GM23338 (cell line): ENCODE results near the gene CAPS. TPM values are rescaled to one million over a fixed set of nuclear protein-coding genes. Genes with fewer than 3 reads are reported as not detected.
A peak's percentile ranks its signal among the peaks of the same experiment; 100 is the strongest.

Source experiments
- ATAC-seq: fragments of 200-7000 bp; cut with Tn5 transposase; 3 replicates; pipeline ENCODE4 v1.9.1; 2020
- DNase-seq: peaks from one replicate; pipeline ENCODE4 v3.0.0-alpha.2; 2015; ENCODE audit warnings: low spot score
- H2AFZ ChIP-seq: fragments of 200-600 bp; sonication (generic); 2 replicates; pipeline ENCODE4 v1.8.0; 2016; ENCODE audit warnings: antibody characterized with exemption, mild to moderate bottlenecking, moderate library complexity
- H3F3A ChIP-seq: fragments of 200-600 bp; sonication (generic); replicated peaks from 2 replicates; pipeline ENCODE4 v1.8.0; 2017; ENCODE audit warnings: antibody characterized with exemption, mixed run types, low read depth
- H3K27ac ChIP-seq: fragments of 200-600 bp; sonication (generic); 2 replicates; pipeline ENCODE4 v1.6.1; 2016; ENCODE audit warnings: low read depth
- H3K27me3 ChIP-seq: fragments of 200-600 bp; sonication (generic); 2 replicates; pipeline ENCODE4 v1.8.0; 2016; ENCODE audit warnings: mild to moderate bottlenecking, mixed run types, moderate library complexity; ENCODE audit not compliant: insufficient read depth
- H3K36me3 ChIP-seq: fragments of 200-600 bp; sonication (generic); 2 replicates; pipeline ENCODE4 v1.8.0; 2016; ENCODE audit warnings: mild to moderate bottlenecking; ENCODE audit not compliant: insufficient read depth
- H3K4me1 ChIP-seq: fragments of 200-600 bp; sonication (generic); 2 replicates; pipeline ENCODE4 v1.8.0; 2016; ENCODE audit warnings: mild to moderate bottlenecking, moderate library complexity; ENCODE audit not compliant: insufficient read depth
- H3K4me2 ChIP-seq: fragments of 200-600 bp; sonication (generic); 2 replicates; pipeline ENCODE4 v1.7.1; 2017; ENCODE audit warnings: mixed run types
- H3K4me3 ChIP-seq: fragments of 200-600 bp; sonication (generic); 2 replicates; pipeline ENCODE4 v1.6.1; 2016; ENCODE audit warnings: mixed run types
- H3K79me2 ChIP-seq: fragments of 200-600 bp; sonication (generic); replicated peaks from 2 replicates; pipeline ENCODE4 v1.8.0; 2017; ENCODE audit warnings: mild to moderate bottlenecking; ENCODE audit not compliant: insufficient read depth
- H3K9me2 ChIP-seq: fragments of 200-600 bp; sonication (generic); 2 replicates; pipeline ENCODE4 v1.8.0; 2017; ENCODE audit not compliant: insufficient read depth
- H4K20me1 ChIP-seq: fragments of 200-600 bp; sonication (generic); replicated peaks from 2 replicates; pipeline ENCODE4 v1.8.0; 2017; ENCODE audit warnings: mild to moderate bottlenecking; ENCODE audit not compliant: insufficient read depth
- H3K27ac Mint-ChIP-seq: 2 replicates; pipeline ENCODE4 v1.8.0; 2020; ENCODE audit warnings: inconsistent platforms, mild to moderate bottlenecking, moderate library complexity, mixed read lengths
- H3K27me3 Mint-ChIP-seq: 3 replicates; pipeline ENCODE4 v1.8.0; 2022; ENCODE audit warnings: low read depth, mild to moderate bottlenecking, moderate library complexity, mixed read lengths, inconsistent platforms; ENCODE audit not compliant: insufficient read depth, poor library complexity
- H3K36me3 Mint-ChIP-seq: 3 replicates; pipeline ENCODE4 v1.8.0; 2021; ENCODE audit warnings: low read depth, mild to moderate bottlenecking, inconsistent platforms, moderate library complexity, mixed read lengths
- H3K4me1 Mint-ChIP-seq: 3 replicates; pipeline ENCODE4 v1.8.0; 2020; ENCODE audit warnings: mild to moderate bottlenecking, inconsistent platforms, mixed read lengths
- H3K4me3 Mint-ChIP-seq: 3 replicates; pipeline ENCODE4 v1.8.0; 2021; ENCODE audit warnings: moderate library complexity, mild to moderate bottlenecking, inconsistent platforms, mixed read lengths
- H3K9me3 Mint-ChIP-seq: 3 replicates; pipeline ENCODE4 v1.8.0; 2020; ENCODE audit warnings: moderate library complexity, mild to moderate bottlenecking, inconsistent platforms, mixed read lengths
- CREB1 ChIP-seq: fragments of 250-450 bp; sonication (Bioruptor Pico); IDR thresholded peaks from 2 replicates; pipeline ENCODE4 v1.5.0; 2020; ENCODE audit warnings: low read depth, mild to moderate bottlenecking, moderate library complexity
- CTCF ChIP-seq, 2 experiments: fragments of 200-600 bp in 1 of 2; sonication (generic) in 1 of 2; conservative IDR thresholded peaks; 2 replicates each; pipeline versions ENCODE4 v1.5.1 to v1.6.1; 2016 to 2017; ENCODE audit warnings: antibody characterized with exemption in 2 of 2, low read depth in 2 of 2, mild to moderate bottlenecking in 2 of 2, moderate library complexity in 1 of 2
- ETS1 ChIP-seq: IDR thresholded peaks from 2 replicates; pipeline ENCODE4 v1.6.1; 2016; ENCODE audit warnings: antibody characterized with exemption
- EZH2 ChIP-seq: fragments of 200-600 bp; sonication (generic); IDR thresholded peaks from one replicate; pipeline ENCODE4 v1.8.0; 2017; ENCODE audit warnings: antibody characterized with exemption, mild to moderate bottlenecking, low read depth; ENCODE audit not compliant: unreplicated experiment
- EZH2phosphoT487 ChIP-seq: fragments of 200-600 bp; sonication (generic); IDR thresholded peaks from one replicate; pipeline ENCODE4 v1.8.1; 2018; ENCODE audit warnings: antibody characterized with exemption; ENCODE audit not compliant: unreplicated experiment
- JUNB ChIP-seq: IDR thresholded peaks from one replicate; pipeline ENCODE4 v1.6.1; 2016; ENCODE audit warnings: antibody characterized with exemption; ENCODE audit not compliant: unreplicated experiment
- POLR2AphosphoS5 ChIP-seq: IDR thresholded peaks from 2 replicates; pipeline ENCODE4 v1.6.1; 2016; ENCODE audit warnings: antibody characterized with exemption, low read depth
- STAT1 ChIP-seq: IDR thresholded peaks from one replicate; pipeline ENCODE4 v1.6.1; 2016; ENCODE audit warnings: antibody characterized with exemption; ENCODE audit not compliant: unreplicated experiment
- ZNF331 ChIP-seq: fragments of 250-450 bp; sonication (Bioruptor Pico); IDR thresholded peaks from 2 replicates; pipeline ENCODE4 v1.5.0; 2020; ENCODE audit warnings: low read depth, mild to moderate bottlenecking, moderate library complexity
- ZNF462 ChIP-seq: fragments of 250-450 bp; sonication (Bioruptor Pico); IDR thresholded peaks from 2 replicates; pipeline ENCODE4 v1.5.0; 2020; ENCODE audit warnings: mild to moderate bottlenecking, moderate library complexity
- polyA plus RNA-seq: library from polyadenylated mRNA; unstranded; fragments of >200 nt; fragmentation: Nextera tagmentation; extraction: Ambion mirVana; gene quantifications from 2 replicates; pipeline ENCODE4 v1.2.1, GENCODE V29; 2016
- total RNA-seq: library from RNA; depleted of rRNA; stranded (reverse); fragments of >200 nt; shearing (Covaris generic); gene quantifications from 2 replicates; pipeline ENCODE4 v1.2.3, GENCODE V29; 2014

The CAPS gene
- total and polyA plus RNA-seq, 2 experiments from 2014 or later = 1.5 to 3.2 TPM

- H3K4me1 Mint-ChIP-seq = peaks cover 91% of the 10 kb centered on the region
- peak overlapping the region; percentile 43; the same call in 1 of the 2 replicates for H3K4me2 ChIP-seq
- ATAC-seq (no peak), DNase-seq (no peak)
- H2AFZ ChIP-seq = no peak overlapping the region
- peaks cover 82% of the 10 kb centered on the region for H3K4me1 ChIP-seq
- H3K4me3 Mint-ChIP-seq = no peak overlapping the region
- peaks cover 3% of the 10 kb centered on the region; the same call in 2 of the 3 replicates for H3K36me3 Mint-ChIP-seq
- no peak overlapping the region for H3K27ac Mint-ChIP-seq
- no peaks in the 10 kb centered on the region for H3K27me3 ChIP-seq
- H3F3A ChIP-seq = peaks cover 6% of the 10 kb centered on the region; the same call in 1 of the 2 replicates
- TF ChIP-seq CTCF (conservative IDR thresholded peaks at IDR 0.05; ENCODE audit: low read depth in 2 of 2) (no peak), CREB1 (no peak), STAT1 (no peak), EZH2phosphoT487 (no peak), ZNF462 (no peak), EZH2 (no peak), ETS1 (no peak), JUNB (no peak), ZNF331 (CRISPR knock-in tag) (no peak), POLR2AphosphoS5 (no peak)
- H3K9me2 ChIP-seq = no peaks in the 10 kb centered on the region
- H3K9me3 Mint-ChIP-seq = no peaks in the 10 kb centered on the region
- peak overlapping the region; percentile 78 for H3K27ac ChIP-seq
- H3K36me3 ChIP-seq = peaks cover 1% of the 10 kb centered on the region; the same call in 1 of the 2 replicates
- peaks cover 97% of the 10 kb centered on the region for H3K79me2 ChIP-seq
- H3K4me3 ChIP-seq = no peak overlapping the region
- H4K20me1 ChIP-seq = peaks cover 63% of the 10 kb centered on the region
- H3K27me3 Mint-ChIP-seq = peaks cover 25% of the 10 kb centered on the region
Observed at GRCh38 chr19:5955636-5955935, 41.5 kb downstream of the CAPS start.
